GM19372 (cell line): Measurements from ENCODE around the gene PTGDS.

Source experiments
- ATAC-seq: cut with Tn5 transposase; IDR thresholded peaks from one replicate; pipeline ENCODE4 v1.9.1; 2021; ENCODE audit warnings: mild to moderate bottlenecking, low read depth, moderate library complexity; ENCODE audit not compliant: unreplicated experiment

PTGDS gene

DNA sequence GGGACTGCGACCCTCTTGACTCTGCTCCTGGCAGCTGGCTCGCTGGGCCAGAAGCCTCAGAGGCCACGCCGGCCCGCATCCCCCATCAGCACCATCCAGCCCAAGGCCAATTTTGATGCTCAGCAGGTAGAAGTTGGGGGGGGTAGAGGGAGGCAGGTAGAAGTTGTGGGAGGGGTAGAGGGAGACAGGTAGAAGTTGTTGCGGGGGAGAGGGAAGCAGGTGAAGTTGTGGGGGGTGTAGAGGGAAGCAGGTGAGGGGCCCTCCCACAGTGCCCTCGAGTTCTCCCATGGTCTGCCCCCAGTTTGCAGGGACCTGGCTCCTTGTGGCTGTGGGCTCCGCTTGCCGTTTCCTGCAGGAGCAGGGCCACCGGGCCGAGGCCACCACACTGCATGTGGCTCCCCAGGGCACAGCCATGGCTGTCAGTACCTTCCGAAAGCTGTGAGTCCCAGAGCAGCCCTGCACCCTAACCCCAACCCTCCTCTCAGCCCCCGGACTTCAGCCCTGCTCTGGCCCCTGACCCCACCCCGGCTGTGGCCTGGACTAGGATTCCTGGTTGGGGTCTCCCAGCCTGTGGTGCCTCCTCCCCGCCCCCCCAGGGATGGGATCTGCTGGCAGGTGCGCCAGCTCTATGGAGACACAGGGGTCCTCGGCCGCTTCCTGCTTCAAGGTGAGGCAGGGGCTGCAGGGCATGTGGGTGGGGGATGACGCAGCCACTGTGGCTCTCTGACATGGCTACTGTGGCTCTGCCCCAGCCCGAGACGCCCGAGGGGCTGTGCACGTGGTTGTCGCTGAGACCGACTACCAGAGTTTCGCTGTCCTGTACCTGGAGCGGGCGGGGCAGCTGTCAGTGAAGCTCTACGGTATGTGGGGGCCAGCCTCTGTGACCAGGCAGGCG lies 31.7 kb upstream of the PTGDS start:
- ATAC-seq, result no peak

DNA sequence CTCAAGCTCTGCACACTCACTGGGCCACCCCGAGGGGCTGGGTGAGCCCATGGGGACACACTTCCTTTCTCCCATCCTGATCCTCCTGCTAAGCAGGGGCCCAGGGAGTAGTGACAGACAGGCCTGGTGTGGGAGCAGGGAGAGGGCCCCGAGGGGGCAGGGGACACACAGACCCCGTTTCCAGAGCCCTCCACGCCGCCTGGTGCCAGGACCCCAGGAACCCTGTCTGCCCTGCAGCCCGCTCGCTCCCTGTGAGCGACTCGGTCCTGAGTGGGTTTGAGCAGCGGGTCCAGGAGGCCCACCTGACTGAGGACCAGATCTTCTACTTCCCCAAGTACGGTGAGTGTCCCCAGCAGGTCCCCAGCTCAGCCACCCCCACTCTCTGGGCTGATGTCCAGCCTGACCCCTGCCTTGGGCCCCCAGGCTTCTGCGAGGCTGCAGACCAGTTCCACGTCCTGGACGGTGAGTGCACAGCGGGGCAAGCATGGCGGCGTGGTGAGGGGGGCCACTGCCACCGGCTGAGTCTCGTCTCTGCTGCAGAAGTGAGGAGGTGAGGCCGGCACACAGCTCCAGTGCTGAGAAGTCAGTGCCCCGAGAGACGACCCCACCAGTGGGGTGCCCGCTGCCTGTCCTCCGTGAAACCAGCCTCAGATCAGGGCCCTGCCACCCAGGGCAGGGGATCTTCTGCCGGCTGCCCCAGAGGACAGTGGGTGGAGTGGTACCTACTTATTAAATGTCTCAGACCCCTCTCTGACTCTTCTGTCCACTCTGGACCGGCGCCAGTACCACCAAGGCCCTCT lies 30.9 kb upstream of the PTGDS start:
- no peak for ATAC-seq

DNA sequence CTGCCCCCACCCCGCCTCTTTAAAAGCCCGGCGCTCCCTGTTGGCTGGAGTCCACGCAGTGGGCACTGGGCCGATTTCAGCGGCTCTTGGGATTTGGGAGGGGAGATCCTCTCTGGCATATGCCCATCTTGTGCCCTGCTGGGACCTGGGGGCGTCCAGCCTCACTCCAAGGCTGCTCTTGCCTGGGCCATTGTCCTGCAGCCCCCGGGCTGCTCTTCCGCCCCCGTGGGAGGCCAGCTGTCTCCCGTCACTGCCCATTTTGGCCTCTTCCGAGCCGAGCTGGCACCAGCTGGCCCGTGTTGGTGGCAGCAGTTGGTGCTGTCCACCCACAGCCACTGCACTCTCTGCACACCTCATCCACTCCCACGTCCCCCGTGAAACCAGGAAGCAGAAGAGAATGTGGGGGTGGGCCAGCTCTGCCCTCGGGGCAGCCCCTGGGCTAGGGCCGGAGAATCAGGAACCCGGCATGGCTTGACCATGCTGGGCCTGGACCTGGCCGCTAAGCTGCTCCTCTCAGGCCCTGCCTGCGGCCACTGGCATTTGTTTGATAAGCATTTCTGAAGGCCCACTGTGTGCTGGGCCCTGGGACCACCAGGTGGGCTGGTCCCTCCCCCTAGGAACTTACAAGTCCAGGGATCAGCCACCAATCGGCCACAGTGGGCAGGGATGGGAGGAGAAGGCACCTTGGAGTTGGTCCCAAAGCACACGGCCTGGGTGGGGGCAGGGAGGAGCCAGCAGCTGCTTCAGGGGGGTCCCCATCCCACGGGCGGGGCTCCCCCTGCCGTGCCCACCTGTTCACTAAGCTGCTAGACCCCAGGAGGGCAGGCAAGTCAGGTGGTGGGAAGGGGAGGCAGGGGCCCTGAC lies 30.0 kb upstream of the PTGDS start:
- no peak for ATAC-seq

DNA sequence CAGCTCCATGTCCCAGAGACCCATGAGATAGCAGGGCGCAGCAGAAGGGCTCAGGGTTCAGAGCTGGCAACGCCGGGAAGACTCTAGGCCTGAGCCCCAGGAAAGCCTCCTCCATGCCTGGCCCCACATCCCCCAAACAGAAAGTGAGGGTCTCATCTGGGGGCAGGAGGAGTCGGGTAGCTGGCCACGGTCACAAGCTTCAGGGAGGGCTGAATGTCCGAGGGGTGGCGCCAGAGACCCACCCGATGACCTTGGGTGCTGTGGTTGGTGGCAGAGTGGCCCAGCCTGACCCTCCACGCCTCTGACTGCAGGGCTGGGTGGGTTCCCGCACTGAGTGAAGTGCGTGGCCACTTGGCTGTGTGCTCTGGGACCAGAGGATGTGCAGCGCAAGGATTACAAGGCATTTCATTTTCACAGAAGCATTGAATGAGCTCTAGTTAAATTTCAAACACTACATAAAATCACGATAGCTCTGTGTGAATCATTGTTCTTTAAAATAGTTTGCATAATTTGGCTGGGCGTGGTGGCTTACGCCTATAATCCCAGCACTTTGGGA lies 29.3 kb upstream of the PTGDS start:
- ATAC-seq, result no peak

DNA sequence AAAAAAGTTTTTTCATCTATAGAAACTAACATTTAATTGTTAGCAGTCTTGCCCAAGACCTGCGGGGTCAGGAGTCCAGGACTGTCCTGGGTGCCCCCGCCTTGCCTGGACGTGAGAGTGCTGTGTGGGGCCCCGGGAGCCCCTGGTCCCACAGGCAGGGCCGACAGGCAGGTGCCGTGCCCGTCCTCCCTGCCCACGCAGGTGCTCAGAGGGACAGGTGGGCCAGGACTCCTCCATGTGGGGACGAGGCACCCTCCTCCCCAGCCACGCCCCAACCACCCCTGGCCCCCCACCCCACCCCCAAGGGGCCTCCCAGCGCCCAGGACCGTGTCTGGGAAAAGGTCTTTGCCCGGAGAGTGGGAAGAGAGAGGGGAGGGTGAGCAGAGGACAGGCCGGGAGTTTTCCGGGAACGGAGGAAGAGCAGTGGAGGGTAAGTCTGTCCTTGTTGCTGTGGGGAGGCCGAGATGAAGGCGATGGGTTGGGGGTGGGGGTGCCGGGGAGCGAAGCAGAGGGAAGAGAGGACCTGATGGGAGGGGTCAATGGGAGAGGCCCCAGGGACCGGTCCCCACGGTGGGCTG lies 28.0 kb upstream of the PTGDS start:
- no peak for ATAC-seq

DNA sequence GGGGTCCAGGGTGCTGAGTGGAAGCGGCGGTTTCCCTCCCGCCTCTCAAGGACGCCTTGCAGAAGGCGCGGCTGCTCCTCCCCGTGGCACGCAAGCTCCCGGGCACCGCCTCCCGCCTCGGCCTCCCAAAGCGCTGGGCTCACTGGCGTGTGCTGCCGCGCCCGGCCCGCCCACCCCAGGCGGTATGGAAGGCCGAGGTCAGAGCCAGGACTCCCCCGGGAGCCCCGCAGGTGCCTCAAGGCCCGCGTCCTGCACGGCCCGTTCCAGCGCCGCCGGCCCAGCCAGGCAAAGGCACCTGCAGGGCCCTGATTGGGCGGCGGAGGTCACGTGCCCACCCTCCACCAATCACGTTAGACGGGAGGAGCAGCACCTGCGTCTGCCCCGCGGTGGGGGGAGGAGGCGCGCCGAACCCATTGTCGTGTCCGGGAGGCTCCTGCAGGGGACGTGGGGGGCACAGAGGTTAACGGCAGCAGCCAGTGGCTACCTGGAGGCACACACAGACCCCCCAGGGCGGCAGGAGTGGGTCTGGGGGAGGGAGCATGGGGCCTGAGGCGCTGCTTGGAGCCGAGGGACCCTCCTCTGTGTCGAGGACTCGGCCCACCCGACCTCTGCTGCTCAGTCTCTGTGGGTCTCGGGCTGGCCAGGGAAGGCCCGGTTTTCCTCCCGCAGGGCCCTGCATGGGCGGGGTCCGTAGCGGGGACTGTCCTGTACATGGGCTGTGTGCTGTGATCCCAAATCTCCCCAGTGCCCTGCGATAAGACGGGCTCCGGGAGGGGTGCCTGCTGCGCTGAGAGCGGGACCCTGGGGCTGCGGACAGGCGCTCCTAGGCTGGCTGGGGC lies 27.3 kb upstream of the PTGDS start:
- peak; percentile 91 for ATAC-seq

DNA sequence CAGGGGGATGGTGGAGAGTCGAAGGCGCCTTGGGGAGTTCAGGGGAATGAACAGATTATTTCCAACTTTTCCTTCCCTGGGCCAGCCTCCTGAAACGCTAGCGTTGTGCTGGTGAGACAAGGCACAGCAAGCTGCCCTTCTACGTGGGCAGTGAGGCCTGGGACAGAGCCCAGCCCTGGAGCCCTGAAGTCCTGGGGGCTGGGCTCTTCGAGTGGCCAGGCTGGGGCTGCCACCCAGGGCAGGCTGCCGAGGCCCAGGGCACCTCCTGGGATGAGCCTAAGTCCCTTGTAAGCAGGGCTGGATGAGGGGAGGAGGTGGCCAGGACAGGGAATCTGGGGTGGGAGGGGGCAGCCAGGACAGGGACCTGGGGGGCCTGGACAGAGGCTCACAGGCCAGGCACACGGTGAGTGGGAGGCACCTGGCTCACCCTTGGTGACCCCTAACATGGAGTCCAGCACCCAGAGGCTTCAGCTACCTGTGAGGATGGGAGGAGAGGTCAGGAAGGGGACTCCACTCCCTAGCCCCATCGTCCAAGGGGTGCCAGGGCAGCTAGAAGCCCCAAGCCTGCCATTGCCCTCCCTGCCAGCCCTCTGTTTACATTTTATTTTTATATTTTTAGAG lies 26.5 kb upstream of the PTGDS start:
- no peak for ATAC-seq

DNA sequence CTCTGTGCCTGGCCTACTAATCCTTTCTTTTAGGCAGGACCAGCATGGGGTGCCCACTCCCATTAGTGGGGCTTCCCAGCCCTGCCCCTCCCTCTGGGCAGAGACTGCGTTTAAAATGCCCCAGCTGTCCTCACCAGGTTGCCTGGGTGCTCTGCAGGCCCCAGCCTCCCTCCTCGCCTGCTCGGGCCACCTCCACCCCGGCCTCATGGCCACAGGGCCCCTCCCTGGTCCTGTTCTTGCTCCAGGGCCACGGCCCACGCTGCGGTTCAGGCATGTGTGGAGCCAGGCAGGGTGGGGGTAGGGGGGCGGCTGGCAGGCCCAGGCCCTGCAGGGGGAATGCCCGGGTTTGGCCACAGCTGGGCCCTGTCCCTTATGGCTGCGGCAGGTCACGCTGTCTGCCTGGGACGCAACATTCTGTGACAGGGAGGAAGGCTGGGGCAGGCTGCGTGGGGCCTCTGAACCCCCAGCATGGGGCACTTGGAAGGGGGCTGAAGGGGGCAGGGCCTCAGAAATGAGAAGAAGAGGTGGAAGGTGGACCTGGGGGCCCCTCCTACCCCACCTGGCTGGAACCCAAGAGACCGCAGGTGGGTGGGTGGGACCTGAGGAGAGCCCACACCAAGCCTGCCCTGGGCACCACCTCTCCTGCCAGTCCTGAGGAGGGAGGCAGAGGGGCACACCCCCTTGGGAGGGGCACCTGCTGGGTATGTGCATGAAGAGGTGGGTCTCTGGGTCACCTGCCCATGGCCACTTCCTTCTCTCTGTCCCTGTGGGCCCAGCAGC lies 25.6 kb upstream of the PTGDS start, which contains the start of gene LCN12:
Gene LCN12 (plus strand): TSS at position 733 of the 780 bp plus-strand sequence. CDS start 55 bp downstream, outside the sequence.
- no peak for ATAC-seq

DNA sequence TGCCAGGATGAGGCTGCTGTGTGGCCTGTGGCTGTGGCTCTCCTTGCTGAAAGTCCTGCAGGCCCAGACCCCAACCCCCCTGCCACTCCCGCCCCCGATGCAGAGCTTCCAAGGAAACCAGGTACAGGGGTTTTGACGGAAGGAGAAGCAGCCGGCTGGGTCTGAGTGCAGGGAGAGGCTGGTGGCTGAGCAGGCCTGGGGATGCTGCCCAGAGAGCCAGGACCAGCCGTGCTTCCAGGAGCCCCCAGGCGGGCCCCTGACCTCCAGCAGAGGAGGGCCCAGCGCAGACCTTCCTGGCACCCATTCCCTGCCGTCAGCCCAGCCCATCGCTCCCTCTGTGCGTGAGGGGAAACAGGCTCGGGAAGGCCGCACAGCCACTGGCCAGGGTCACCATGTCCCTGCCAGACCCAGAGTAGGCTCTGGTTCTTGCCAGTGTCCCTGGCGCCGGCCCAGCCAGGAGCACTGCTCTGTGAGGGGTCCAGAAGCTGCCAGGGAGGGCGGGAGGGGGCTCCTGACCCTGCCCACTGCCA lies 24.9 kb upstream of the PTGDS start:
- ATAC-seq, result no peak

DNA sequence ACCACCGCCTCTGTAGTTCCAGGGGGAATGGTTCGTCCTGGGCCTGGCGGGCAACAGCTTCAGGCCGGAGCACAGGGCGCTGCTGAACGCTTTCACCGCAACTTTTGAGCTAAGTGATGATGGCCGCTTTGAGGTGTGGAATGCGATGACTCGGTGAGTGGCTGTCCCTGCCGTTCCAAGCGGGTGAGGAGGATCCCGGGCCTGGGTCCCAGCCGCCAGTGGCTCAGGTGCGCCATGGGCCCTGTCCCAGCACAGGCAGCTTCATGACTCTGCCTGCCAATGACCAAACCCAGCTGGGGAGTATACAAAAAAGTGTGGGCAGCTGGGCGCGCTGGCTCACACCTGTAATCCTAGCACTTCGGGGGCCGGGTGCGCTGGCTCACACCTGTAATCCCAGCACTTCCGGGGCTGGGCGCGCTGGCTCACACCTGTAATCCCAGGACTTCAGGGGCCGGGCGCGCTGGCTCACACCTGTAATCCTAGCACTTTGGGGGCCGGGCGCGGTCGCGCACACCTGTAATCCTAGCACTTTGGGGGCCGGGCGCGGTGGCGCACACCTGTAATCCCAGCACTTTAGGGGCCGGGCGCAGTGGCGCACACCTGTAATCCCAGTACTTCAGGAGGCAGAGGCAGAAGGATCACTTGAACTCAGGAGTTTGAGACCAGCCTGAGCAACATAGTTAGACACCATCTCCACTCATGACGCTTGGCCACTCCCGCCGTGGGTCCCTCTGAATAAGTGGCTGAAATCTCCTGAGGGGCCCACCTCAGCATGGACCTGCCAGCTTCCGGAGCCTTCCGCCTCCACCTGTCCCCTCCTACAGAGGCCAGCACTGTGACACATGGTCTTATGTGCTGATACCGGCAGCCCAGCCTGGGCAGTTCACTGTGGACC lies 24.2 kb upstream of the PTGDS start:
- ATAC-seq, result no peak

DNA sequence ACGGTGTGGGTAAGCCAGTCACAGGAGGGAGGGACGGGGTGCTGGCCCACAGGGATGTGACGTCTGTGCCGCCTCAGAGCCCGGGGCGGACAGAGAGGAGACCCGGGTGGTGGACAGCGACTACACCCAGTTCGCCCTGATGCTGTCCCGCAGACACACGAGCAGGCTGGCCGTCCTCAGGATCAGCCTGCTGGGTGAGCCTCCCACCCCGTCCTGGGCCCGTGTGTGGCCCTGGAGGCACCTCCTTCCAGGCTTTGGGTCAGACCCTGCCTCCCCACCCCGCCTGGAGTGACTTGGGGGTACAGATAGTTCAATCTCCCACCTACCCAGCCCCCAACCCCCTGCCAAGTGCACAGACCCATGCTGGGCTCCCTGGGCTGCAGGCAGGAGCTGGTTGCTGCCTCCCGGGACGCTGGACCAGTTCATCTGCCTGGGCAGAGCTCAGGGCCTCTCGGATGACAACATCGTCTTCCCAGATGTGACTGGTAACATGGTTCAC lies 23.5 kb upstream of the PTGDS start:
- no peak for ATAC-seq

DNA sequence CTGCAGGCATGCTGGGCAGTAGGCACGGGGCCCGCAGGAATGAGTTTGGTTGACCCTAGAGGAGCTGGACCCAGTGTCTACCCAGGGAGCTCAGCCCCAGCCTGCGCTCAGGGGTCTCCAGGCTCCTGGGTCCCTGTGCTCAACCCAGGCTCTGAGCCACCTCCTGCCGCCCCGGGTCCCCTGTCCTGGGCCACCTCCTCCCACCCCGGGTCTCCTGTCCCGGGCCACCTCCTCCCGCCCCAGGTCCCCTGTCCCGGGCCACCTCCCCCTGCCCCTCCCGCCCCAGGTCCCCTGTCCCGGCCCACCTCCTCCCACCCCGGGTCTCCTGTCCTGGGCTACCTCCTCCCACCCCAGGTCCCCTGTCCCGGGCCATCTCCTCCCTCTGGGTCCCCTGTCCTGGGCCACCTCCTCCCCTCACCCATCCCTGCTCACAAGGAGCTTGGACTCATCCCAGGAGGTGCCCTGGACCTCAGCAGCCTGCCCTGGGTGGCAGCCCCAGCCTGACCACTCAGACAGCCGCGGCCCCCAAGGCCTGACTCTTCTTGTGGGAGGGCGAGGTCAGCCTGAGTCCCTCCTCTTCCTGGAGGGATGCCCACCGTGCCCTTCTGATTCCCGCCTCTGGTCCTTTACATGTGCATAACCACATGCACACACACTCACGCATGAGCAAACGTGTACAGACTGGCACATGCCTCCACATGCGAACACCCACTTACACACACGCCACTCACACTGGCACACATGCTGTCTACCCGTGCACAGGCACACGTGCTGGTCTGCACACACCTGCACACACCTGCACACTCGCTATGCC lies 22.8 kb upstream of the PTGDS start:
- no peak for ATAC-seq

DNA sequence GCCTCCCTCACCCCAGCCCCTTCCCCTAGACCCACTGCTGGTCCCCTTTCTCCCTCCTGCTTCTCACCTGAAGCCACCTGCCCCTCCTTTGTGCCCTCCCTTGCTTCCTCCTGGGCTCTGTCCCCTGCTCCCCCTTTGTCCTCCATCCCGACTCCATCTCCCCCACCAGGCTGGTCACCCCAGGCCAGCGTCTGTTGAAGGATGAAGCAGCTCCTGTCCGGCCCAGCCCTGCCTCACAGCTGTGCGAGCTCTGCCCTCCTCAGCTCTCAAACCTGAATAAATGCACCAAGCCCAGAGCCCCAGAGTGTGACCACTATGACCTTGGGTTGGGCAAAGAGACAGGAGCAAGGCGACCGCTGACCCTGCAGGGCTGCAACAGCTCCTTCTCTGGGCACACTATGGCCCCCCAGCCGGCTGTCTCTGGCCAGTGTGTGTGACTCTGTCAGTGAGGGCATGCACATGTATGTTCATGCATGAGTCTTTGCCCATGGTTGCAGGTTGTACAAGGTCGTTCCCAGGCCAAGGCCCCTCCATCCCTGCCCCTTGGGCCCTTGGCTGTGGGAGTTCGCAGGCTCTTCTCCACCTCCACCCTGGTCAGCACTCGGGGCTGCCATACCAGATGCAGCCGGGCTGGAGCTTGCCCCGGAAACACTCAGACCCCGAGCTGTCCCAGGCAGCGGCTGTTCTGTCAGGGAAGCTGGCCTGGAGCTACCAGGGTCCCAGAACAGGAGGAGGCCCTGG lies 21.9 kb upstream of the PTGDS start:
- ATAC-seq, result no peak

DNA sequence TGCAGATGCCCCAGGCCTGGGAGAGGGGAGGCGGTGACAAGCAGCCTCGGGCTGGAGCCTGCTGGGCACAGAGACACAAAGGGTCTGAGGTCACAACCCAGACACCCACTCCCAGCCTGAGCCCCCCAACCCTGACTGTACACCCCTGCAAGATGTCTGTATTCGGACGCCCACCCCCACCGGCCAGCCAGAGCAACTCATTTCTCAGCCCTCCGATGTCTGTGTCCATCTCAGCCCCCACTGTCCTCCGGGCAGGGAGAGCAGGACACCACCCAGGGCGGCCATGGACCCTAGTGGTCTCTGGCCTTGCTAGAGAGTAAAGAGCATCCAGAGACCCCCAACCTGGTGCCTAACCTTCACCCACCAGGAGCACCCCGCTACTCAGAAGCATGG lies 21.4 kb upstream of the PTGDS start:
- ATAC-seq, result no peak

DNA sequence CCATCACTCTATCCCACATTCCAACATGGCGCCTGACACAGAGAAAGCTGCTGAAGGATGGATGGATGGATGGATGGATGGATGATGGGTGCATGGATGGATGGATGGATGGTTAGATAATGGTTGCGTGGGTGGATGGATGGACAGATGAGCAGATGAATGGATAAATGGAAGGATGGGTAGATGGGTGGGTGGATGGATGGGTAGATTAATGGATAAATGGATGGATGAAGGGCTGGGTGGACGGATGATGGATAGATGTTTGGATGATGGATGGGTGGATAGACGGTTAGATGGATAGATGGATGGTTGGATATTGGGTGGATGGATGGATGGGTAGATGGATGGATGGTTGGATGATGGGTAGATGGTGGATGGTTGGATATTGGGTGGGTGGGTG lies 20.7 kb upstream of the PTGDS start:
- no peak for ATAC-seq
